Erythroblast (primary cell): Measurements from ENCODE around the gene CARD19.

Source experiments
- GATA1 ChIP-seq: IDR thresholded peaks from 2 replicates; pipeline ENCODE4 v1.6.1; 2011; ENCODE audit warnings: low read depth, mild to moderate bottlenecking, control low read depth, low read length, moderate library complexity
- POLR2A ChIP-seq: IDR thresholded peaks from 2 replicates; pipeline ENCODE4 v1.6.1; 2011; ENCODE audit warnings: mild to moderate bottlenecking, low read length

DNA sequence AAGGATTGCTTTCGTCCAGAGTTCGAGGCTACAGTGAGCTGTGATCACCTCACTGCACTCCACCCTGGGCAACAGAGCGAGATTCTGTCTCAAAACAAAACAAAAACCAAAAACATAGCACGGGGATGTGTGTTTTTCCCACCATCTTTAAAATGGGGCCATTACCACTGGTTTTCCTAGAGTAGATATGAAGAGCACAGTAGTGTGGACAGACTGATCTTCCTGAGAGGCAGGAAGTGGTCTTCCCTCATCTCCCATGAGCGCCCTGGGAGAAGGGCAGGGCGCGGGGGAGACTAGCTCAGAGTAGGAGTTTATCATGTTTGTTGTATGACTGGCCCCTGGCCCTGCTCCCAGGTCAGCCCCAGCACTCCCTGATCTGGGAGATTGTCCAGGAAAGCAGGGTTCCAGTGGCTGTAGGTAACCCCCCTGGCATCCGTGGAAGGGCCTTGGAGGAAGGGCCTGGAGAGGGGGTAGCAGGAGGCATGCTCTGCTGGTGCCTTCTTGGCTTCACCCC, 35.2 kb upstream of the CARD19 start:
- TF ChIP-seq POLR2A = no peak
- no peak for TF ChIP-seq GATA1
